IMR-90 (cell line): Measurements from ENCODE around the gene TERB1. TPM values are rescaled to one million over a fixed set of nuclear protein-coding genes. Genes with fewer than 3 reads are reported as not detected.

ENCODE experiments used
- ATAC-seq: fragments of 200-7000 bp; cut with Tn5 transposase; 2 replicates; pipeline ENCODE4 v1.9.1; 2020; ENCODE audit warnings: low read depth, mild to moderate bottlenecking, moderate library complexity
- BruUV-seq: library from RNA; stranded (reverse); fragments of 400-500 nt; replicated peaks from 2 replicates; lab custom pipeline; 2021; lab: Mats Ljungman, UMichigan
- CTCF ChIA-PET: fragments of 300-600 bp; formaldehyde crosslinking; extraction: SDS; loops from one replicate; lab custom pipeline; 2021; ENCODE audit warnings: antibody characterized with exemption; lab: Yijun Ruan, JAX
- POLR2A ChIA-PET: fragments of 300-600 bp; sonication (Branson Sonifier 250); formaldehyde crosslinking; loops from one replicate; lab custom pipeline; 2022; ENCODE audit warnings: antibody characterized with exemption; ENCODE audit not compliant: unreplicated experiment; lab: Charles Lee
- DNase-seq: peaks from one replicate; pipeline ENCODE4 v3.0.0; 2013
- H2AFZ ChIP-seq: replicated peaks from 2 replicates; pipeline ENCODE3; 2013; ENCODE audit warnings: low read length, mild to moderate bottlenecking; ENCODE audit not compliant: poor library complexity
- H2AK5ac ChIP-seq: 2 replicates; pipeline ENCODE4 v1.6.1; 2013; ENCODE audit warnings: low read depth, low read length, inconsistent platforms
- H2AK9ac ChIP-seq: replicated peaks from 2 replicates; pipeline ENCODE3; 2013; ENCODE audit warnings: mild to moderate bottlenecking, low read depth, low read length, moderate library complexity; ENCODE audit not compliant: poor library complexity
- H2BK120ac ChIP-seq: 2 replicates; pipeline ENCODE4 v1.6.1; 2013; ENCODE audit warnings: low read depth, low read length, inconsistent platforms
- H2BK15ac ChIP-seq: 3 replicates; pipeline ENCODE4 v1.6.1; 2013; ENCODE audit warnings: low read depth, low read length, inconsistent platforms
- H2BK20ac ChIP-seq: 2 replicates; pipeline ENCODE4 v1.6.1; 2013; ENCODE audit warnings: low read depth, mild to moderate bottlenecking, inconsistent platforms, low read length, moderate library complexity
- H2BK5ac ChIP-seq: 2 replicates; pipeline ENCODE4 v1.6.1; 2013; ENCODE audit warnings: mild to moderate bottlenecking, low read depth, low read length, inconsistent platforms; ENCODE audit not compliant: poor library complexity, severe bottlenecking
- H3K14ac ChIP-seq: replicated peaks from 2 replicates; pipeline ENCODE4 v1.6.1; 2013; ENCODE audit warnings: low read depth, low read length, inconsistent platforms
- H3K18ac ChIP-seq: 2 replicates; pipeline ENCODE4 v1.6.1; 2013; ENCODE audit warnings: low read depth, low read length, control low read depth
- H3K23ac ChIP-seq: 2 replicates; pipeline ENCODE4 v1.6.1; 2013; ENCODE audit warnings: low read depth, low read length, inconsistent platforms
- H3K27ac ChIP-seq: 2 replicates; pipeline ENCODE4 v1.5.1; 2013; ENCODE audit warnings: mild to moderate bottlenecking, control low read depth, low read length; ENCODE audit not compliant: insufficient read depth
- H3K27me3 ChIP-seq: 2 replicates; pipeline ENCODE4 v1.6.1; 2013; ENCODE audit warnings: low read length; ENCODE audit not compliant: control insufficient read depth, insufficient read depth
- H3K36me3 ChIP-seq: 2 replicates; pipeline ENCODE4 v1.6.1; 2013; ENCODE audit warnings: low read length, mixed read lengths; ENCODE audit not compliant: control insufficient read depth, insufficient read depth
- H3K4ac ChIP-seq: 2 replicates; pipeline ENCODE4 v1.6.1; 2013; ENCODE audit warnings: low read depth, low read length, inconsistent platforms
- H3K4me1 ChIP-seq: 2 replicates; pipeline ENCODE4 v1.6.1; 2013; ENCODE audit warnings: low read length, mixed read lengths; ENCODE audit not compliant: control insufficient read depth, insufficient read depth
- H3K4me2 ChIP-seq: 2 replicates; pipeline ENCODE4 v1.6.1; 2013; ENCODE audit warnings: low read depth, mild to moderate bottlenecking, control low read depth, low read length, moderate library complexity
- H3K4me3 ChIP-seq: 2 replicates; pipeline ENCODE4 v1.5.1; 2013; ENCODE audit warnings: low read depth, mild to moderate bottlenecking, control low read depth, low read length, moderate library complexity; ENCODE audit not compliant: insufficient read depth
- H3K56ac ChIP-seq: 2 replicates; pipeline ENCODE4 v1.6.1; 2013; ENCODE audit warnings: low read length, inconsistent platforms; ENCODE audit not compliant: insufficient read depth; ENCODE audit errors: extremely low read depth
- H3K79me1 ChIP-seq, 2 experiments: 2 replicates each; pipeline ENCODE4 v1.6.1; 2013; ENCODE audit warnings: low read length in 2 of 2, inconsistent platforms in 1 of 2, low read depth in 1 of 2
- H3K9ac ChIP-seq: 2 replicates; pipeline ENCODE4 v1.6.1; 2013; ENCODE audit warnings: low read depth, low read length, control low read depth
- H3K9me1 ChIP-seq: 2 replicates; pipeline ENCODE4 v1.6.1; 2013; ENCODE audit warnings: low read length, inconsistent platforms; ENCODE audit not compliant: insufficient read depth
- H3K9me3 ChIP-seq: 2 replicates; pipeline ENCODE4 v1.6.1; 2013; ENCODE audit warnings: low read length; ENCODE audit not compliant: control insufficient read depth, insufficient read depth
- H4K20me1 ChIP-seq: 2 replicates; pipeline ENCODE4 v1.6.1; 2013; ENCODE audit warnings: low read length, inconsistent platforms; ENCODE audit not compliant: insufficient read depth
- H4K5ac ChIP-seq: 2 replicates; pipeline ENCODE4 v1.6.1; 2013; ENCODE audit warnings: mild to moderate bottlenecking, low read depth, low read length, control low read depth
- H4K8ac ChIP-seq, 2 experiments: 2 replicates each; pipeline ENCODE4 v1.6.1; 2013; ENCODE audit warnings: low read depth in 2 of 2, low read length in 2 of 2, control low read depth in 1 of 2, inconsistent platforms in 1 of 2
- H4K91ac ChIP-seq: 2 replicates; pipeline ENCODE4 v1.6.1; 2013; ENCODE audit warnings: low read depth, low read length, inconsistent platforms; ENCODE audit not compliant: insufficient read depth
- MXI1 ChIP-seq: IDR thresholded peaks from 2 replicates; pipeline ENCODE4 v1.6.1; 2012; ENCODE audit warnings: low read depth, mild to moderate bottlenecking, low read length, moderate library complexity, borderline replicate concordance
- POLR2A ChIP-seq: IDR thresholded peaks from 2 replicates; pipeline ENCODE4 v1.6.1; 2012; ENCODE audit warnings: mild to moderate bottlenecking, low read depth, low read length
- WGBS, 2 experiments: methylation state at CpG; one replicate each; pipeline versions ENCODE4 v1.1.5 to v1.1.7; 2013; ENCODE audit warnings: missing lambda C conversion rate in 2 of 2; ENCODE audit not compliant: insufficient read length in 1 of 2; ENCODE audit errors: extremely low coverage in 2 of 2; 5-methylcytosine and 5-hydroxymethylcytosine counted together
- dilution Hi-C: fragments of 300-500 bp; cut with HindIII; formaldehyde crosslinking; loops from one replicate; pipeline ENCODE4 v1.14.3; 2018; ENCODE audit warnings: low sequenced_read_pairs; ENCODE audit not compliant: unreplicated experiment
- in situ Hi-C: fragments of 300-500 bp; cut with MboI; formaldehyde crosslinking; loops from 3 replicates; pipeline ENCODE4 v1.14.3; 2019; ENCODE audit warnings: low sequenced_read_pairs, inconsistent platforms, mixed read lengths
- intact Hi-C: fragments of 100-400 bp; cut with micrococcal nuclease; formaldehyde crosslinking; loops from 2 replicates; pipeline ENCODE4 v1.10.0; 2022
- polyA plus RNA-seq, 3 experiments: library from polyadenylated mRNA; depleted of rRNA; stranded (reverse); fragments of >200 nt; gene quantifications; 2 replicates each; pipeline ENCODE4 v1.2.3, GENCODE V29; 2012; ENCODE audit warnings: low replicate concordance in 1 of 3
- total RNA-seq: library from RNA; depleted of rRNA; stranded (reverse); fragments of >200 nt; gene quantifications from 2 replicates; pipeline ENCODE4 v1.2.3, GENCODE V29; 2012

Gene TERB1
- total and polyA plus RNA-seq, 2 of the 4 experiments (the other 2 are of a cell fraction): not detected

- H3K23ac ChIP-seq: no peak overlapping the region
- H2BK120ac ChIP-seq: no peak overlapping the region
- H4K8ac ChIP-seq: no peak overlapping the region
- H3K9me1 ChIP-seq: no peaks in the 10 kb centered on the region
- no peaks in the 10 kb centered on the region for H3K79me1 ChIP-seq
- dilution Hi-C loops: no loop called here
- no peak overlapping the region for H2AK9ac ChIP-seq
- H3K4me1 ChIP-seq: no peaks in the 10 kb centered on the region
- no peaks in the 10 kb centered on the region for H3K27me3 ChIP-seq
- H3K9ac ChIP-seq: no peak overlapping the region
- POLR2A ChIA-PET: no interaction called here
- DNase-seq (no peak), ATAC-seq (no peak)
- WGBS, 2 experiments: 90% methylated on average over 2 of the region's 7 CpGs; no CpG with 5 or more reads in 1 of the 2 experiments
- no peak overlapping the region for H2BK5ac ChIP-seq
- H4K91ac ChIP-seq: no peak overlapping the region
- TF ChIP-seq MXI1 (no peak), POLR2A (no peak)
- H3K4ac ChIP-seq: no peak overlapping the region
- H3K18ac ChIP-seq: no peak overlapping the region
- H2AFZ ChIP-seq: no peak overlapping the region
- CTCF ChIA-PET: no interaction called here
- BruUV-seq: no TSS peak
- in situ Hi-C loops: no loop called here
- H3K4me2 ChIP-seq: no peak overlapping the region
- H3K27ac ChIP-seq: no peak overlapping the region
- no peak overlapping the region for H2AK5ac ChIP-seq
- intact Hi-C loops: no loop called here
- no peak overlapping the region for H3K4me3 ChIP-seq
- no peaks in the 10 kb centered on the region for H3K9me3 ChIP-seq
- H2BK15ac ChIP-seq: no peak overlapping the region
- H3K56ac ChIP-seq: no peak overlapping the region
- no peaks in the 10 kb centered on the region for H4K20me1 ChIP-seq
- no peak overlapping the region for H4K5ac ChIP-seq
- no peak overlapping the region for H2BK20ac ChIP-seq
- no peak overlapping the region for H3K14ac ChIP-seq
- H3K36me3 ChIP-seq: peaks cover 30% of the 10 kb centered on the region
Observed at GRCh38 chr16:66811043-66811442, 9.7 kb upstream of the TERB1 start.
